ENCODE results near the gene LSM5. TPM values are rescaled to one million over a fixed set of nuclear protein-coding genes. Genes with fewer than 3 reads are reported as not detected.

LSM5 gene
- total and polyA plus RNA-seq, 9 of the 15 experiments (the other 6 are each of a cell fraction or from before 2014, with no cell fraction given) = 36.3 to 620 (median 186) TPM

DNA sequence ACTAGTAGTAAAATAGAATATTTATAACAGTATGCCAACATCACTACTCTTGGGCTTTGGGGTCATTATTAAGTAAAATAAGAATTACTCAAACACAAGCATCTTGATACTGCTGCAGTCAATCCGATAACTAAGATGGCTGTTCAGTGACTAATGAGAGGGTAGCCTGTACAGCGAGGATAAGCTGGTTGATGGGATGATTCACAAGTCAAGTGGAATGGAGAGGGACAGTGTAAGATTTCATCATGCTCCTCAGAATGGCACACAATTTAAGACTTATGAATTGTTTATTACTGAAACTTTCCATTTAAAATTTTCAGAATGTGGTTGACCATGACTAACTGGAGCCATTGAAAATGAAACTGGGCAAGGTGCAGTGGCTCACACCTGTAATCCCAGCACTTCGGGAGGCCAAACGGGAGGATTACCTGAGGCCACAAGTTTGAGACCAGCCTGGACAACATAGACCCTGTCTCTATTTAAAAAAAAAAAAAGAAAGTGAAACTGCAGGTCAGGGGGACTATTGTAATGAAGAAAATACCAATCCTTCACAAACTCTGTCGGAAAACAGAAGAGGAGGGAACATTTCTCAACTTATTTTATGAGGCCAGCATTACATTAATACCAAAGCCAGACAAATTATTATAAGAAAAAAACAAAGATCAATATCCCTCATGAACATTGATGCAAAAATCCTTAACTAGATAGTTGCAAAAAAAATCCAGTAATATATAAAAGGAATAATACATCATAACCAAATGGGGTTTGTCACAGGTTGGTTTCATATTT lies 16.3 kb upstream of the LSM5 start (continued):
- TF ChIP-seq, protein P1, sequence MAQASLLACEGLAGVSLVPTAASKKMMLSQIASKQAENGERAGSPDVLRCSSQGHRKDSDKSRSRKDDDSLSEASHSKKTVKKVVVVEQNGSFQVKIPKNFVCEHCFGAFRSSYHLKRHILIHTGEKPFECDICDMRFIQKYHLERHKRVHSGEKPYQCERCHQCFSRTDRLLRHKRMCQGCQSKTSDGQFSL (CRISPR knock-in tag; IDR thresholded peaks at IDR 0.05) = no peak
- TF ChIP-seq, protein P1 (tag; IDR thresholded peaks at IDR 0.05) = no peak
- no peak for TF ChIP-seq ZBTB8A (IDR thresholded peaks at IDR 0.05; ENCODE audit: partially characterized antibody)
- no peak for TF ChIP-seq ZNF778 (CRISPR knock-in tag; IDR thresholded peaks at IDR 0.05)
- TF ChIP-seq, protein P2, sequence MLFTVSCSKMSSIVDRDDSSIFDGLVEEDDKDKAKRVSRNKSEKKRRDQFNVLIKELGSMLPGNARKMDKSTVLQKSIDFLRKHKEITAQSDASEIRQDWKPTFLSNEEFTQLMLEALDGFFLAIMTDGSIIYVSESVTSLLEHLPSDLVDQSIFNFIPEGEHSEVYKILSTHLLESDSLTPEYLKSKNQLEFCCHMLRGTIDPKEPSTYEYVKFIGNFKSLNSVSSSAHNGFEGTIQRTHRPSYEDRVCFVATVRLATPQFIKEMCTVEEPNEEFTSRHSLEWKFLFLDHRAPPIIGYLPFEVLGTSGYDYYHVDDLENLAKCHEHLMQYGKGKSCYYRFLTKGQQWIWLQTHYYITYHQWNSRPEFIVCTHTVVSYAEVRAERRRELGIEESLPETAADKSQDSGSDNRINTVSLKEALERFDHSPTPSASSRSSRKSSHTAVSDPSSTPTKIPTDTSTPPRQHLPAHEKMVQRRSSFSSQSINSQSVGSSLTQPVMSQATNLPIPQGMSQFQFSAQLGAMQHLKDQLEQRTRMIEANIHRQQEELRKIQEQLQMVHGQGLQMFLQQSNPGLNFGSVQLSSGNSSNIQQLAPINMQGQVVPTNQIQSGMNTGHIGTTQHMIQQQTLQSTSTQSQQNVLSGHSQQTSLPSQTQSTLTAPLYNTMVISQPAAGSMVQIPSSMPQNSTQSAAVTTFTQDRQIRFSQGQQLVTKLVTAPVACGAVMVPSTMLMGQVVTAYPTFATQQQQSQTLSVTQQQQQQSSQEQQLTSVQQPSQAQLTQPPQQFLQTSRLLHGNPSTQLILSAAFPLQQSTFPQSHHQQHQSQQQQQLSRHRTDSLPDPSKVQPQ (CRISPR knock-in tag; IDR thresholded peaks at IDR 0.05; ENCODE audit: borderline replicate concordance) = no peak
- peak; percentile 95 for TF ChIP-seq ATF7 (IDR thresholded peaks at IDR 0.05)
- peak; percentile 51; the same call in 1 of the 2 replicates for TF ChIP-seq ILK (tag; IDR thresholded peaks at IDR 0.05; ENCODE audit: borderline replicate concordance, low read depth)
- TF ChIP-seq, protein P3, sequence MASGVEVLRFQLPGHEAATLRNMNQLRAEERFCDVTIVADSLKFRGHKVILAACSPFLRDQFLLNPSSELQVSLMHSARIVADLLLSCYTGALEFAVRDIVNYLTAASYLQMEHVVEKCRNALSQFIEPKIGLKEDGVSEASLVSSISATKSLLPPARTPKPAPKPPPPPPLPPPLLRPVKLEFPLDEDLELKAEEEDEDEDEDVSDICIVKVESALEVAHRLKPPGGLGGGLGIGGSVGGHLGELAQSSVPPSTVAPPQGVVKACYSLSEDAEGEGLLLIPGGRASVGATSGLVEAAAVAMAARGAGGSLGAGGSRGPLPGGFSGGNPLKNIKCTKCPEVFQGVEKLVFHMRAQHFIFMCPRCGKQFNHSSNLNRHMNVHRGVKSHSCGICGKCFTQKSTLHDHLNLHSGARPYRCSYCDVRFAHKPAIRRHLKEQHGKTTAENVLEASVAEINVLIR (CRISPR knock-in tag; IDR thresholded peaks at IDR 0.05) = no peak
- peak; percentile 98 for TF ChIP-seq SMARCE1 (IDR thresholded peaks at IDR 0.05)
- TF ChIP-seq, protein P4, sequence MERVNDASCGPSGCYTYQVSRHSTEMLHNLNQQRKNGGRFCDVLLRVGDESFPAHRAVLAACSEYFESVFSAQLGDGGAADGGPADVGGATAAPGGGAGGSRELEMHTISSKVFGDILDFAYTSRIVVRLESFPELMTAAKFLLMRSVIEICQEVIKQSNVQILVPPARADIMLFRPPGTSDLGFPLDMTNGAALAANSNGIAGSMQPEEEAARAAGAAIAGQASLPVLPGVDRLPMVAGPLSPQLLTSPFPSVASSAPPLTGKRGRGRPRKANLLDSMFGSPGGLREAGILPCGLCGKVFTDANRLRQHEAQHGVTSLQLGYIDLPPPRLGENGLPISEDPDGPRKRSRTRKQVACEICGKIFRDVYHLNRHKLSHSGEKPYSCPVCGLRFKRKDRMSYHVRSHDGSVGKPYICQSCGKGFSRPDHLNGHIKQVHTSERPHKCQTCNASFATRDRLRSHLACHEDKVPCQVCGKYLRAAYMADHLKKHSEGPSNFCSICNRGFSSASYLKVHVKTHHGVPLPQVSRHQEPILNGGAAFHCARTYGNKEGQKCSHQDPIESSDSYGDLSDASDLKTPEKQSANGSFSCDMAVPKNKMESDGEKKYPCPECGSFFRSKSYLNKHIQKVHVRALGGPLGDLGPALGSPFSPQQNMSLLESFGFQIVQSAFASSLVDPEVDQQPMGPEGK (CRISPR knock-in tag; IDR thresholded peaks at IDR 0.05; ENCODE audit: borderline replicate concordance) = no peak
- TF ChIP-seq TRIM28 (IDR thresholded peaks at IDR 0.05) = peak; percentile 26; the same call in 1 of the 2 replicates
- TF ChIP-seq PTBP1 (IDR thresholded peaks at IDR 0.05; ENCODE audit: low read depth, low read length) = no peak
- no peak for TF ChIP-seq ZNF76 (CRISPR knock-in tag; IDR thresholded peaks at IDR 0.05; ENCODE audit: borderline replicate concordance)
- TF ChIP-seq TAF1 (IDR thresholded peaks at IDR 0.05; ENCODE audit: control insufficient read depth, extremely low read depth, insufficient read depth, low read length, severe bottlenecking) = peak; percentile 32
- TF ChIP-seq TCF3 (CRISPR knock-in tag; IDR thresholded peaks at IDR 0.05) = peak; percentile 95
- TF ChIP-seq PCBP1 (IDR thresholded peaks at IDR 0.05; ENCODE audit: low read depth, low read length, poor library complexity, severe bottlenecking) = no peak
- peak; percentile 81; the same call in 1 of the 2 replicates for TF ChIP-seq EHMT2 (IDR thresholded peaks at IDR 0.05)
- TF ChIP-seq, protein P5, sequence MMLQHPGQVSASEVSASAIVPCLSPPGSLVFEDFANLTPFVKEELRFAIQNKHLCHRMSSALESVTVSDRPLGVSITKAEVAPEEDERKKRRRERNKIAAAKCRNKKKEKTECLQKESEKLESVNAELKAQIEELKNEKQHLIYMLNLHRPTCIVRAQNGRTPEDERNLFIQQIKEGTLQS (IDR thresholded peaks at IDR 0.05) = peak; percentile 100
- TF ChIP-seq, protein P5 (CRISPR knock-in tag; conservative IDR thresholded peaks at IDR 0.05) = peak; percentile 95

All from K562 (cell line).